Measurements from ENCODE around the gene GDI2. TPM values are rescaled to one million over a fixed set of nuclear protein-coding genes. Genes with fewer than 3 reads are reported as not detected.
"Not testable (repeated sequence)": the region's sequence is repeated elsewhere in the genome, so short reads cannot be mapped to it uniquely, and the experiment has no call there.

The GDI2 gene
- polyA plus RNA-seq, 1 experiment, result 326 TPM

- CTCF ChIA-PET, result no interaction called here
These were observed 43.4 kb upstream of the GDI2 start for GRCh38 chr10:5856701-5857004.

GRCh38 chr10:5855979-5856700 is 42.9 kb upstream of the GDI2 start:
- DNase-seq (ENCODE audit: low read depth, low spot score), result no peak
- CTCF ChIA-PET, result no interaction called here
- POLR2A ChIA-PET, result interaction anchor here (0.6 kb wide), 1 partner anchor 18 kb away, joined by 3 read pairs; no protein-coding TSS in a partner anchor
- Histone ChIP-seq H3K27me3 (ENCODE audit: control insufficient read depth, insufficient read depth, low read length) (peaks cover 2% of the 10 kb centered on the region), H3K4me3 (ENCODE audit: low read depth, low read length) (no peak overlapping the region), H3K9me3 (ENCODE audit: control insufficient read depth, insufficient read depth, low read length) (0 out of 2 replicates have a peak, but pooled peaks cover 2% of the 10 kb centered on the region), H3K27ac (ENCODE audit: low read depth, low read length) (no peak overlapping the region)
- TF ChIP-seq, protein P1, sequence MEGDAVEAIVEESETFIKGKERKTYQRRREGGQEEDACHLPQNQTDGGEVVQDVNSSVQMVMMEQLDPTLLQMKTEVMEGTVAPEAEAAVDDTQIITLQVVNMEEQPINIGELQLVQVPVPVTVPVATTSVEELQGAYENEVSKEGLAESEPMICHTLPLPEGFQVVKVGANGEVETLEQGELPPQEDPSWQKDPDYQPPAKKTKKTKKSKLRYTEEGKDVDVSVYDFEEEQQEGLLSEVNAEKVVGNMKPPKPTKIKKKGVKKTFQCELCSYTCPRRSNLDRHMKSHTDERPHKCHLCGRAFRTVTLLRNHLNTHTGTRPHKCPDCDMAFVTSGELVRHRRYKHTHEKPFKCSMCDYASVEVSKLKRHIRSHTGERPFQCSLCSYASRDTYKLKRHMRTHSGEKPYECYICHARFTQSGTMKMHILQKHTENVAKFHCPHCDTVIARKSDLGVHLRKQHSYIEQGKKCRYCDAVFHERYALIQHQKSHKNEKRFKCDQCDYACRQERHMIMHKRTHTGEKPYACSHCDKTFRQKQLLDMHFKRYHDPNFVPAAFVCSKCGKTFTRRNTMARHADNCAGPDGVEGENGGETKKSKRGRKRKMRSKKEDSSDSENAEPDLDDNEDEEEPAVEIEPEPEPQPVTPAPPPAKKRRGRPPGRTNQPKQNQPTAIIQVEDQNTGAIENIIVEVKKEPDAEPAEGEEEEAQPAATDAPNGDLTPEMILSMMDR (IDR thresholded peaks at IDR 0.05; ENCODE audit: low read depth, low read length), result no peak

More at GRCh38 chr10:5856701-5857004, 43.4 kb upstream of the GDI2 start:
- TF ChIP-seq, protein P1 (IDR thresholded peaks at IDR 0.05; ENCODE audit: low read depth, low read length), result no peak
- no peak for DNase-seq (ENCODE audit: low read depth, low spot score)
- H3K27me3 ChIP-seq (ENCODE audit: control insufficient read depth, insufficient read depth, low read length), result peaks cover 2% of the 10 kb centered on the region
- H3K27ac ChIP-seq (ENCODE audit: low read depth, low read length), result no peak overlapping the region
- 0 out of 2 replicates have a peak, but pooled peaks cover 2% of the 10 kb centered on the region for H3K9me3 ChIP-seq (ENCODE audit: control insufficient read depth, insufficient read depth, low read length)
- POLR2A ChIA-PET, result interaction anchor here (0.6 kb wide), 1 partner anchor 19 kb away, joined by 3 read pairs; no protein-coding TSS in a partner anchor
- H3K4me3 ChIP-seq (ENCODE audit: low read depth, low read length), result no peak overlapping the region

DNA sequence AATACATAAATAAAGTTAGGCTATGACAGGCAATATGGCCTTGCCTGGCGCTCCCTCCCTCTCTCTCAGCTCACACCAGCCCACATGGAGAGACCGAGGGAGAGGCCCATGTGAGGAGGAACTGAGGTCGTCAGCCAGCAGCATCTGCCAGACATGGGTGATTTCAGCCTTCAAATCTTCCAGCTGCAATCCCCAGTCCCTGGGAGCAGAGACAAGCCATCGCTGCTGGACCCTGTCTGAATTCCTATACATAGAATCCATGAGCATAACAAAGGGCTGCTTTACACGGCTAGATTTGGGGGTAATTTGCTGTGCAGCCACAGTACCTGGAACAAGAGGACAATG is 40.9 kb upstream of the GDI2 start:
- no peak for DNase-seq (ENCODE audit: low read depth, low spot score)
- peaks cover 2% of the 10 kb centered on the region for H3K27me3 ChIP-seq (ENCODE audit: control insufficient read depth, insufficient read depth, low read length)
- ChIA-PET CTCF (interaction anchor here (0.6 to 0.7 kb wide), 2 partner anchors 20 to 231 kb away, joined by 4 to 6 read pairs; no protein-coding TSS in a partner anchor), POLR2A (interaction anchor here (0.8 kb wide), 1 partner anchor 9 kb away, joined by 4 read pairs; no protein-coding TSS in a partner anchor)
- TF ChIP-seq, protein P1 (IDR thresholded peaks at IDR 0.05; ENCODE audit: low read depth, low read length), result no peak
- no peak overlapping the region for H3K4me3 ChIP-seq (ENCODE audit: low read depth, low read length)
- no peaks in the 10 kb centered on the region for H3K9me3 ChIP-seq (ENCODE audit: control insufficient read depth, insufficient read depth, low read length)
- H3K27ac ChIP-seq (ENCODE audit: low read depth, low read length), result no peak overlapping the region

GRCh38 chr10:5846667-5847066 is 33.4 kb upstream of the GDI2 start:
- POLR2A ChIA-PET, result interaction anchor here (0.5 to 0.7 kb wide), 2 partner anchors 118 to 830 kb away, joined by 5 read pairs; no protein-coding TSS in a partner anchor
- CTCF ChIA-PET, result interaction anchor here (0.6 kb wide), 1 partner anchor 35 kb away, joined by 3 read pairs; no protein-coding TSS in a partner anchor
- not testable (repeated sequence) for H3K27ac ChIP-seq (ENCODE audit: low read depth, low read length); H3K4me3 ChIP-seq (ENCODE audit: low read depth, low read length); H3K27me3 ChIP-seq (ENCODE audit: control insufficient read depth, insufficient read depth, low read length); H3K9me3 ChIP-seq (ENCODE audit: control insufficient read depth, insufficient read depth, low read length); DNase-seq (ENCODE audit: low read depth, low spot score)

DNA sequence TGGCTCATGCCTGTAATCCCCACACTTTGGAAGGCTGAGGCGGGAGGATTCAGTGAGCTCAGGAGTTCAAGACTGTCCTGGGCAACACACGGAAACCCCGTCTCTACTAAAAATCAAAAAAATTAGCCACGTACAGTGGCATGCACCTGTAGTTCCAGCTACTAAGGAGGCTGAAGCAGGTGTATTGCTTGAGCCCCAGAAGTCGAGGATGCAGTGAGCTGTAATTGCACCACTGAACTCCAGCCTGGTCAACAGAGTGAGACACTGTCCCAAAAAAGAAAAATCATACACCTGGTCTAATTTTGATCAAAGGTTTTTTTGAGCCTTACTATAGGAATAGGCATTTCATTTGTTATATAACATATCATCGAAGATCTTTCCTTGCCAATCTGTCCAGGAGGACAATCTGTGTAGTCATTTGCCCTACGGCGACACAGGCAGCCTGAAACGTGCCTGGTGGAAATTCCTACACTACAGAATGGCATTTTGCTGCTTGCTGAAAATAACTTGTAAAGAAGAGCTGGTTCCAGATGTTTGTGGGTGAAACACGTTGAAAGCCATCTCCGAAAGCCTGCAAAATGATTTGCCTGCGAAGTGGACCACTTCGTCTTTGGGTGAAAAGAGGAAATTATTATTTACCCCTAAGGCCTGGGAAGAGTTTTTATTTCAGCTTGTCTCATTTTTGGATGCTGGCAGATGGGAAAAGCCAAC is 31.3 kb upstream of the GDI2 start:
- no peak overlapping the region for H3K4me3 ChIP-seq (ENCODE audit: low read depth, low read length)
- peaks cover 2% of the 10 kb centered on the region for H3K27me3 ChIP-seq (ENCODE audit: control insufficient read depth, insufficient read depth, low read length)
- no peak overlapping the region for H3K27ac ChIP-seq (ENCODE audit: low read depth, low read length)
- CTCF ChIA-PET, result interaction anchor here (0.6 to 1.3 kb wide), 4 partner anchors 16 to 218 kb away, joined by 3 read pairs; no protein-coding TSS in a partner anchor
- POLR2A ChIA-PET, result interaction anchor here (0.9 to 1.1 kb wide), 3 partner anchors 9 to 30 kb away, joined by 3 to 6 read pairs (median 4); no protein-coding TSS in a partner anchor
- no peak for DNase-seq (ENCODE audit: low read depth, low spot score)
- H3K9me3 ChIP-seq (ENCODE audit: control insufficient read depth, insufficient read depth, low read length), result no peaks in the 10 kb centered on the region; the same call in 1 of the 2 replicates
- TF ChIP-seq, protein P1 (IDR thresholded peaks at IDR 0.05; ENCODE audit: low read depth, low read length), result no peak

Measured in AG04450 (cell line).